ENCODE results near the gene FURIN.

FURIN gene

GRCh38 chr15:90859234-90860131 is 8.9 kb upstream of the FURIN start:
- no peak for TF ChIP-seq CTCF (IDR thresholded peaks at IDR 0.05; ENCODE audit: low read depth, low read length)
- no peak for DNase-seq (ENCODE audit: extremely low read depth, low read depth)

GRCh38 chr15:90860450-90860849 is 7.9 kb upstream of the FURIN start:
- no peak for TF ChIP-seq CTCF (IDR thresholded peaks at IDR 0.05; ENCODE audit: low read depth, low read length)
- no peak for DNase-seq (ENCODE audit: extremely low read depth, low read depth)

GRCh38 chr15:90860942-90861675 is 7.3 kb upstream of the FURIN start:
- TF ChIP-seq CTCF (IDR thresholded peaks at IDR 0.05; ENCODE audit: low read depth, low read length), result no peak
- DNase-seq (ENCODE audit: extremely low read depth, low read depth), result no peak

- no peak for TF ChIP-seq CTCF (IDR thresholded peaks at IDR 0.05; ENCODE audit: low read depth, low read length)
- DNase-seq (ENCODE audit: extremely low read depth, low read depth), result no peak
Observed at GRCh38 chr15:90862487-90862886, 5.9 kb upstream of the FURIN start.

- no peak for DNase-seq (ENCODE audit: extremely low read depth, low read depth)
- no peak for TF ChIP-seq CTCF (IDR thresholded peaks at IDR 0.05; ENCODE audit: low read depth, low read length)
Observed at GRCh38 chr15:90862964-90863778, 5.2 kb upstream of the FURIN start.

GRCh38 chr15:90863987-90864386 is 4.4 kb upstream of the FURIN start:
- no peak for TF ChIP-seq CTCF (IDR thresholded peaks at IDR 0.05; ENCODE audit: low read depth, low read length)
- no peak for DNase-seq (ENCODE audit: extremely low read depth, low read depth)

All from AG09319 (cell line).